ENCODE results near the gene KLHL29. TPM values are rescaled to one million over a fixed set of nuclear protein-coding genes. Genes with fewer than 3 reads are reported as not detected.

KLHL29 gene
- total and polyA plus RNA-seq, 2 donors (not counting 3 experiments of a cell fraction or from before 2014, with no cell fraction given), result 4.6 to 12.7 TPM

- TF ChIP-seq MAX (IDR thresholded peaks at IDR 0.05; ENCODE audit: insufficient read depth, insufficient read length) (no peak), EZH2 (IDR thresholded peaks at IDR 0.05; ENCODE audit: borderline replicate concordance, low read depth, low read length, severe bottlenecking) (peak; percentile 64)
- Histone ChIP-seq H2AFZ (ENCODE audit: low read depth, low read length) (peak overlapping the region; percentile 95), H3K9me1 (replicated peaks; ENCODE audit: control insufficient read depth, extremely low read depth, insufficient read depth, low read length) (no peaks in the 10 kb centered on the region), H3K36me3 (ENCODE audit: control insufficient read depth in 2 of 2, extremely low read depth in 1 of 2, insufficient read depth in 2 of 2, low read length in 2 of 2) (no peaks in the 10 kb centered on the region), H3K79me2 (ENCODE audit: control insufficient read depth, insufficient read depth, low read length) (peaks cover 3% of the 10 kb centered on the region), H3K27ac (ENCODE audit: insufficient read depth, low read depth, low read length) (no peak overlapping the region), H3K4me3 (replicated peaks in 1 of 3; ENCODE audit: insufficient read depth in 1 of 3, low read depth in 1 of 3, low read length in 3 of 3) (peak overlapping the region; percentile 61 to 91 (median 80)), H3K9ac (replicated peaks; ENCODE audit: extremely low read depth, insufficient read depth, low read length) (peak overlapping the region; percentile 36), H3K27me3 (ENCODE audit: control insufficient read depth in 2 of 2, insufficient read depth in 2 of 2, low read length in 2 of 2) (peaks cover 0 to 8% of the 10 kb centered on the region in 2 experiments), H3K4me1 (ENCODE audit: control insufficient read depth, extremely low read depth, insufficient read depth, low read length) (peaks cover 18% of the 10 kb centered on the region), H4K20me1 (replicated peaks; ENCODE audit: control insufficient read depth, extremely low read depth, insufficient read depth, low read length) (no peaks in the 10 kb centered on the region), H3K9me3 (replicated peaks; ENCODE audit: control insufficient read depth, insufficient read depth, low read length) (no peaks in the 10 kb centered on the region), H3K4me2 (ENCODE audit: insufficient read depth, low read length) (peak overlapping the region; percentile 99)
- POLR2A ChIA-PET, result no interaction called here
- BruUV-seq (replicated peaks), result no TSS peak
- peak; percentile 64 for FAIRE-seq
- CTCF ChIA-PET, result interaction anchor here (0.8 to 2.0 kb wide), 9 partner anchors 10 to 251 kb away, joined by 3 to 8 read pairs (median 3); no protein-coding TSS in a partner anchor
- dilution Hi-C loops (cut with MboI; ENCODE audit: extremely low pct_ligation_motif_present, low sequenced_read_pairs) (no loop called here), intact Hi-C loops (cut with micrococcal nuclease) (loop anchor here (10.0 kb wide), 1 partner anchor 368 kb away; no protein-coding TSS in a partner anchor)
- DNase-seq (ENCODE audit: low read depth, low spot score), result peak; percentile 24
Measured at GRCh38 chr2:23386339-23387220, 1.6 kb downstream of the KLHL29 start.

DNA sequence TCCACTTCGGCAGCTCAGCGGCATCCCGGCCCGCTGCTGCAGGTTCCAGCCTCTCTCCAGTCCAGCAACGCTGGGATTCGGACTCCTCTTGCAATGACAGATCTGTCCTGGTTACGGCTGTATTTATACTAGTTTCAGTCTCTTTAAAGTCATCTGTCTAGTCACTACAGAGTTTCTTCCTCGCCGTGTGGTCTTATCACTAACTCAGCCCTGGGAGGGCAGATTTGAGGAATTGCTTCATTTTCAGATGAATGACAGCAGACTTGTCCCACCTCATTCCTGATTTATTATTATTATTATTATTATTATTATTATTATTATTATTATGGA, 2.2 kb downstream of the KLHL29 start:
- H3K4me2 ChIP-seq (ENCODE audit: insufficient read depth, low read length), result peak overlapping the region; percentile 99
- no peaks in the 10 kb centered on the region for H3K36me3 ChIP-seq (ENCODE audit: control insufficient read depth in 2 of 2, extremely low read depth in 1 of 2, insufficient read depth in 2 of 2, low read length in 2 of 2)
- H3K9ac ChIP-seq (replicated peaks; ENCODE audit: extremely low read depth, insufficient read depth, low read length), result no peak overlapping the region
- peak overlapping the region in 2 of 3 experiments; percentile 80 to 91 for H3K4me3 ChIP-seq (replicated peaks in 1 of 3; ENCODE audit: insufficient read depth in 1 of 3, low read depth in 1 of 3, low read length in 3 of 3)
- peak; percentile 8 for TF ChIP-seq EZH2 (IDR thresholded peaks at IDR 0.05; ENCODE audit: borderline replicate concordance, low read depth, low read length, severe bottlenecking)
- TF ChIP-seq MYC (IDR thresholded peaks at IDR 0.05; ENCODE audit: low read depth, low read length), result no peak
- ChIA-PET POLR2A (no interaction called here), CTCF (interaction anchor here (1.1 to 2.0 kb wide), 6 partner anchors 17 to 250 kb away, joined by 3 to 8 read pairs (median 4); no protein-coding TSS in a partner anchor)
- peaks cover 3% of the 10 kb centered on the region for H3K79me2 ChIP-seq (ENCODE audit: control insufficient read depth, insufficient read depth, low read length)
- FAIRE-seq, result no peak
- DNase-seq (ENCODE audit: low read depth, low spot score), result no peak
- peaks cover 0 to 8% of the 10 kb centered on the region in 2 experiments for H3K27me3 ChIP-seq (ENCODE audit: control insufficient read depth in 2 of 2, insufficient read depth in 2 of 2, low read length in 2 of 2)
- no peaks in the 10 kb centered on the region for H3K9me1 ChIP-seq (replicated peaks; ENCODE audit: control insufficient read depth, extremely low read depth, insufficient read depth, low read length)
- no TSS peak for BruUV-seq (replicated peaks)
- H4K20me1 ChIP-seq (replicated peaks; ENCODE audit: control insufficient read depth, extremely low read depth, insufficient read depth, low read length), result no peaks in the 10 kb centered on the region
- H3K27ac ChIP-seq (ENCODE audit: insufficient read depth, low read depth, low read length), result no peak overlapping the region
- H2AFZ ChIP-seq (ENCODE audit: low read depth, low read length), result peak overlapping the region; percentile 95
- H3K9me3 ChIP-seq (replicated peaks; ENCODE audit: control insufficient read depth, insufficient read depth, low read length), result no peaks in the 10 kb centered on the region
- dilution Hi-C loops (cut with MboI; ENCODE audit: extremely low pct_ligation_motif_present, low sequenced_read_pairs), result no loop called here
- intact Hi-C loops (cut with micrococcal nuclease), result loop anchor here (10.0 kb wide), 1 partner anchor 368 kb away; no protein-coding TSS in a partner anchor
- peaks cover 16% of the 10 kb centered on the region for H3K4me1 ChIP-seq (ENCODE audit: control insufficient read depth, extremely low read depth, insufficient read depth, low read length)

Data from endothelial cell of umbilical vein (primary cell).